Liver (tissue), 9 donors: ENCODE data around the gene ARF1. TPM values are rescaled to one million over a fixed set of nuclear protein-coding genes. Genes with fewer than 3 reads are reported as not detected.

Experiments used
- DNase-seq: peaks from one replicate; pipeline ENCODE4 v3.0.0-alpha.2; 2017; ENCODE audit warnings: low spot score
- H3K27ac ChIP-seq, 2 donors: one replicate each; pipeline ENCODE4 v1.7.0; 2013; ENCODE audit warnings: inconsistent platforms in 2 of 2, low read length in 2 of 2, control low read depth in 1 of 2, low read depth in 1 of 2, mild to moderate bottlenecking in 1 of 2
- H3K27me3 ChIP-seq, 4 donors: one replicate each; pipeline versions ENCODE4 v1.6.1 to v1.7.0; 2013; ENCODE audit warnings: low read length in 3 of 4, inconsistent platforms in 1 of 4, mild to moderate bottlenecking in 1 of 4, moderate library complexity in 1 of 4; ENCODE audit not compliant: control insufficient read depth in 4 of 4, insufficient read depth in 4 of 4
- H3K36me3 ChIP-seq, 4 donors: one replicate each; pipeline versions ENCODE4 v1.6.1 to v1.7.0; 2013; ENCODE audit warnings: low read length in 3 of 4, mild to moderate bottlenecking in 3 of 4, low read depth in 1 of 4, moderate library complexity in 1 of 4; ENCODE audit not compliant: control insufficient read depth in 4 of 4, insufficient read depth in 3 of 4
- H3K4me1 ChIP-seq, 4 donors: one replicate each; pipeline versions ENCODE4 v1.6.1 to v1.7.0; 2013; ENCODE audit warnings: low read length in 3 of 4, mild to moderate bottlenecking in 3 of 4, moderate library complexity in 1 of 4; ENCODE audit not compliant: control insufficient read depth in 4 of 4, insufficient read depth in 4 of 4
- H3K4me3 ChIP-seq, 3 donors: one replicate each; pipeline versions ENCODE4 v1.6.1 to v1.7.0; 2013; ENCODE audit warnings: low read length in 3 of 3, control low read depth in 1 of 3, low read depth in 1 of 3, mild to moderate bottlenecking in 1 of 3
- H3K9ac ChIP-seq, 2 donors: one replicate each; pipeline ENCODE4 v1.7.0; 2013; ENCODE audit warnings: low read length in 2 of 2, mild to moderate bottlenecking in 2 of 2, moderate library complexity in 2 of 2, control low read depth in 1 of 2, low read depth in 1 of 2
- H3K9me3 ChIP-seq, 4 donors: one replicate each; pipeline versions ENCODE4 v1.6.1 to v1.7.0; 2013; ENCODE audit warnings: low read length in 3 of 4; ENCODE audit not compliant: control insufficient read depth in 4 of 4
- ATF3 ChIP-seq: IDR thresholded peaks from 2 replicates; pipeline ENCODE4 v1.6.1; 2016; ENCODE audit warnings: antibody characterized with exemption
- CTCF ChIP-seq: fragments of 150-350 bp; IDR thresholded peaks from 2 replicates; pipeline ENCODE4 v1.5.1; 2017; ENCODE audit warnings: improper control_type of control experiment, low read depth, low read length; ENCODE audit not compliant: missing input control
- EGR1 ChIP-seq, 2 donors: IDR thresholded peaks; 2 replicates each; pipeline ENCODE4 v1.6.1; 2016 to 2018; ENCODE audit warnings: antibody characterized with exemption in 2 of 2, low read depth in 2 of 2
- FOXA1 ChIP-seq: IDR thresholded peaks from 2 replicates; pipeline ENCODE4 v1.6.1; 2016; ENCODE audit warnings: antibody characterized with exemption
- FOXA2 ChIP-seq: IDR thresholded peaks from 2 replicates; pipeline ENCODE4 v1.6.1; 2016; ENCODE audit warnings: antibody characterized with exemption
- GABPA ChIP-seq, 2 donors: IDR thresholded peaks in 1 of 2; conservative IDR thresholded peaks in 1 of 2; 2 replicates each; pipeline ENCODE4 v1.6.1; 2016; ENCODE audit warnings: antibody characterized with exemption in 2 of 2, mild to moderate bottlenecking in 1 of 2, moderate library complexity in 1 of 2
- HNF4A ChIP-seq, 2 donors: conservative IDR thresholded peaks; 2 replicates each; pipeline ENCODE4 v1.6.1; 2016; ENCODE audit warnings: antibody characterized with exemption in 2 of 2, mild to moderate bottlenecking in 2 of 2
- JUND ChIP-seq, 2 donors: IDR thresholded peaks; 2 replicates each; pipeline ENCODE4 v1.6.1; 2016; ENCODE audit warnings: antibody characterized with exemption in 2 of 2
- MAX ChIP-seq: IDR thresholded peaks from 2 replicates; pipeline ENCODE4 v1.6.1; 2016; ENCODE audit warnings: antibody characterized with exemption
- NR2F2 ChIP-seq: IDR thresholded peaks from 2 replicates; pipeline ENCODE4 v1.6.1; 2016; ENCODE audit warnings: antibody characterized with exemption
- RAD21 ChIP-seq, 2 donors: IDR thresholded peaks; 2 replicates each; pipeline ENCODE4 v1.6.1; 2016; ENCODE audit warnings: antibody characterized with exemption in 2 of 2, mild to moderate bottlenecking in 2 of 2
- REST ChIP-seq: IDR thresholded peaks from 2 replicates; pipeline ENCODE4 v1.6.1; 2016; ENCODE audit warnings: antibody characterized with exemption, mild to moderate bottlenecking
- RXRA ChIP-seq, 2 donors: IDR thresholded peaks; 2 replicates each; pipeline ENCODE4 v1.6.1; 2017 to 2018; ENCODE audit warnings: antibody characterized with exemption in 2 of 2, mild to moderate bottlenecking in 1 of 2
- SP1 ChIP-seq: IDR thresholded peaks from 2 replicates; pipeline ENCODE4 v1.6.1; 2018; ENCODE audit warnings: antibody characterized with exemption, mild to moderate bottlenecking
- TAF1 ChIP-seq: conservative IDR thresholded peaks from 2 replicates; pipeline ENCODE4 v1.6.1; 2016; ENCODE audit warnings: antibody characterized with exemption, mild to moderate bottlenecking
- YY1 ChIP-seq: IDR thresholded peaks from 2 replicates; pipeline ENCODE4 v1.6.1; 2016; ENCODE audit warnings: antibody characterized with exemption, mild to moderate bottlenecking
- ZBTB33 ChIP-seq: IDR thresholded peaks from 2 replicates; pipeline ENCODE4 v1.6.1; 2016; ENCODE audit warnings: antibody characterized with exemption
- WGBS: extraction: QIAGEN DNeasy Blood & Tissue Kit; methylation state at CpG from one replicate; pipeline ENCODE4 v1.1.7; 2013; 5-methylcytosine and 5-hydroxymethylcytosine counted together
- polyA plus RNA-seq, 2 donors: library from polyadenylated mRNA; stranded (reverse) in 1 of 2; unstranded in 1 of 2; fragments of 200-250 nt in 1 of 2; fragments of >200 nt in 1 of 2; fragmentation: Nextera tagmentation in 1 of 2; extraction: Ambion mirVana in 1 of 2; gene quantifications; one replicate each; pipeline versions ENCODE4 v1.2.1 to v1.2.3, GENCODE V29; 2013 to 2015
- total RNA-seq, 2 donors: library from RNA; depleted of rRNA; stranded (reverse); fragments of >200 nt; gene quantifications; one replicate each; pipeline ENCODE4 v1.2.3, GENCODE V29; 2014
- donor health status: healthy.
- donor health status: healthy.
- donor health status: healthy.
- donor health status: healthy.
- donor health status: healthy.

ARF1 gene
- total and polyA plus RNA-seq, 4 donors: 151 to 282 (median 213) TPM

GRCh38 chr1:228139406-228139930, 57.0 kb downstream of the ARF1 start:
- Histone ChIP-seq H3K9me3 (no peaks in the 10 kb centered on the region), H3K36me3 (no peaks in the 10 kb centered on the region), H3K4me1 (peaks cover 14 to 30% (median 23%) of the 10 kb centered on the region in 4 donors), H3K27me3 (no peaks in the 10 kb centered on the region), H3K4me3 (peak overlapping the region; percentile 63 to 85 (median 77)), H3K9ac (peak overlapping the region; percentile 8 to 49), H3K27ac (peak overlapping the region; percentile 88 to 97)
- no peak for DNase-seq
- 29% methylated on average over 30 of the region's 30 CpGs for WGBS
- TF ChIP-seq TAF1 (no peak), JUND (IDR thresholded peaks at IDR 0.05) (no peak), SP1 (no peak), RAD21 (IDR thresholded peaks at IDR 0.05) (peak in 1 of 2 donors; percentile 22), RXRA (IDR thresholded peaks at IDR 0.05) (no peak), GABPA (IDR thresholded peaks at IDR 0.05 in 1 of 2, conservative IDR thresholded peaks at IDR 0.05 in 1 of 2) (no peak), YY1 (peak; percentile 63)

- Histone ChIP-seq H3K4me1 (peaks cover 14 to 30% (median 23%) of the 10 kb centered on the region in 4 donors), H3K36me3 (no peaks in the 10 kb centered on the region)
- WGBS: under 1% methylated on average over 95 of the region's 95 CpGs
Observed at GRCh38 chr1:228139931-228140723, 57.6 kb downstream of the ARF1 start, which contains the start of gene GUK1. Gene GUK1 (plus strand): TSS chr1:228140279. CDS start chr1:228140303, 24 bp downstream.

More at GRCh38 chr1:228139931-228140723, 57.6 kb downstream of the ARF1 start, which contains the start of gene GUK1:
- Histone ChIP-seq H3K9ac (peak within 1 kb of the TSS; percentile 57 to 79), H3K9me3 (no peaks in the 10 kb centered on the region), H3K4me3 (peak within 1 kb of the TSS; percentile 63 to 85 (median 85)), H3K27ac (peak within 1 kb of the TSS; percentile 97), H3K27me3 (no peaks in the 10 kb centered on the region)
- TF ChIP-seq GABPA (IDR thresholded peaks at IDR 0.05 in 1 of 2, conservative IDR thresholded peaks at IDR 0.05 in 1 of 2) (peak in 1 of 2 donors; percentile 87), FOXA2 (no peak), MAX (no peak), ZBTB33 (no peak), FOXA1 (peak; percentile 52), ATF3 (no peak), NR2F2 (no peak), REST (peak; percentile 56), JUND (IDR thresholded peaks at IDR 0.05) (peak in 1 of 2 donors; percentile 67), YY1 (peak; percentile 54), HNF4A (conservative IDR thresholded peaks at IDR 0.05) (peak in 1 of 2 donors; percentile 29), RXRA (IDR thresholded peaks at IDR 0.05) (peak; percentile 37 to 56), CTCF (peak; percentile 46), EGR1 (IDR thresholded peaks at IDR 0.05; ENCODE audit: low read depth in 2 of 2) (peak; percentile 61 to 87), RAD21 (IDR thresholded peaks at IDR 0.05) (peak in 1 of 2 donors; percentile 2), TAF1 (no peak), SP1 (peak; percentile 94)
- DNase-seq: peak; percentile 99
